Esophagus muscularis mucosa (tissue), 4 donors: ENCODE measurements around the gene MAP3K9. TPM values are rescaled to one million over a fixed set of nuclear protein-coding genes. Genes with fewer than 3 reads are reported as not detected.

Experiments
- DNase-seq: peaks from one replicate; pipeline ENCODE4 v3.0.0-alpha.2; 2017; ENCODE audit errors: extremely low spot score
- H3K27ac ChIP-seq, 4 donors: fragments of 200-600 bp; sonication (generic); replicated peaks in 1 of 4; 1 replicate in 3 of 4; 2 replicates in 1 of 4; pipeline ENCODE4 v1.5.1; 2016 to 2019; ENCODE audit warnings: mild to moderate bottlenecking in 1 of 4
- H3K27me3 ChIP-seq, 4 donors: fragments of 200-600 bp; sonication (generic); one replicate each; pipeline versions ENCODE4 v1.5.1 to v1.6.0; 2016 to 2019
- H3K36me3 ChIP-seq, 4 donors: fragments of 200-600 bp; sonication (generic); one replicate each; pipeline ENCODE4 v1.5.1; 2016 to 2019
- H3K4me1 ChIP-seq, 4 donors: fragments of 200-600 bp; sonication (generic); one replicate each; pipeline ENCODE4 v1.5.1; 2016 to 2019
- H3K4me3 ChIP-seq, 4 donors: fragments of 200-600 bp; sonication (generic); 1 replicate in 2 of 4; 2 replicates in 2 of 4; pipeline ENCODE4 v1.5.1; 2016 to 2019; ENCODE audit warnings: mild to moderate bottlenecking in 4 of 4, moderate library complexity in 1 of 4
- H3K9me3 ChIP-seq, 4 donors: fragments of 200-600 bp; sonication (generic); 1 replicate in 3 of 4; 2 replicates in 1 of 4; pipeline ENCODE4 v1.5.1; 2016 to 2019
- EP300 ChIP-seq: sonication (generic); formaldehyde crosslinking; IDR thresholded peaks from one replicate; pipeline ENCODE4 v1.6.1; 2017; ENCODE audit warnings: antibody characterized with exemption
- POLR2A ChIP-seq: fragments of 450-650 bp; IDR thresholded peaks from one replicate; pipeline ENCODE4 v1.6.1; 2017; ENCODE audit warnings: antibody characterized with exemption, moderate library complexity, mild to moderate bottlenecking, low read depth
- POLR2AphosphoS5 ChIP-seq, 2 donors: sonication (generic); formaldehyde crosslinking; IDR thresholded peaks; one replicate each; pipeline ENCODE4 v1.6.1; 2017; ENCODE audit warnings: antibody characterized with exemption in 2 of 2
- WGBS: methylation state at CpG from one replicate; pipeline ENCODE4 v1.1.5; 2018; 5-methylcytosine and 5-hydroxymethylcytosine counted together
- intact Hi-C: fragments of 100-400 bp; cut with DNase I; formaldehyde crosslinking; loops from one replicate; pipeline ENCODE4 v1.15.1; 2023
- total RNA-seq, 4 donors: library from RNA; depleted of rRNA; stranded (reverse); fragments of >200 nt; gene quantifications; one replicate each; pipeline versions ENCODE4 v1.1.0 to v1.2.1, GENCODE V29; 2016
- TF ChIP-seq, protein P1 (sequence below), 3 experiments: fragments of 200-600 bp in 2 of 3; fragments of 450-650 bp in 1 of 3; sonication (generic) in 2 of 3; IDR thresholded peaks; one replicate each; pipeline ENCODE4 v1.5.1; 2017 to 2019; ENCODE audit warnings: antibody characterized with exemption in 3 of 3, mild to moderate bottlenecking in 2 of 3, moderate library complexity in 1 of 3

The MAP3K9 gene
- total RNA-seq, 4 donors from 2014 or later, result 0.83 to 3.3 (median 1.8) TPM

DNA sequence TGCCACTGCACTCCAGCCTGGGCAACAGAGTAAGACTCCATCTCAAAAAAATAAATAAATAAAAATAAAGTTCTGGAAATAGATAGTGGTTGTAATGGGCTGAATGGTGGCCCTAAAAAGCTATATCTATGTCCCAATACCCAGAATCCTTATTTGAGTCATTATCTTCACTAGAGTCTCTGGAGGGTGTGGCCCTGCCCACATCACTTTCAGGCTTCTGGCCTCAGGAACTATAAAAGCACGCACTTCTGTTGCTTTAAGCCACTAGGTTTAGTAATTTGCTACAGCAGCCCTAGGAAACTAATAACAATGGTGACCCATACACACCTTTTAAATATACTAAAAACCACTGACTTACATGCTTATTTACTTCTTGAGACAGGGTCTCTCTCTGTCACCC lies 49.9 kb downstream of the MAP3K9 start:
- H3K36me3 ChIP-seq, result peaks cover 0 to 5% (median 2%) of the 10 kb centered on the region in 4 donors
- TF ChIP-seq POLR2A (no peak), POLR2AphosphoS5 (IDR thresholded peaks at IDR 0.05) (no peak), EP300 (no peak)
- TF ChIP-seq, protein P1, sequence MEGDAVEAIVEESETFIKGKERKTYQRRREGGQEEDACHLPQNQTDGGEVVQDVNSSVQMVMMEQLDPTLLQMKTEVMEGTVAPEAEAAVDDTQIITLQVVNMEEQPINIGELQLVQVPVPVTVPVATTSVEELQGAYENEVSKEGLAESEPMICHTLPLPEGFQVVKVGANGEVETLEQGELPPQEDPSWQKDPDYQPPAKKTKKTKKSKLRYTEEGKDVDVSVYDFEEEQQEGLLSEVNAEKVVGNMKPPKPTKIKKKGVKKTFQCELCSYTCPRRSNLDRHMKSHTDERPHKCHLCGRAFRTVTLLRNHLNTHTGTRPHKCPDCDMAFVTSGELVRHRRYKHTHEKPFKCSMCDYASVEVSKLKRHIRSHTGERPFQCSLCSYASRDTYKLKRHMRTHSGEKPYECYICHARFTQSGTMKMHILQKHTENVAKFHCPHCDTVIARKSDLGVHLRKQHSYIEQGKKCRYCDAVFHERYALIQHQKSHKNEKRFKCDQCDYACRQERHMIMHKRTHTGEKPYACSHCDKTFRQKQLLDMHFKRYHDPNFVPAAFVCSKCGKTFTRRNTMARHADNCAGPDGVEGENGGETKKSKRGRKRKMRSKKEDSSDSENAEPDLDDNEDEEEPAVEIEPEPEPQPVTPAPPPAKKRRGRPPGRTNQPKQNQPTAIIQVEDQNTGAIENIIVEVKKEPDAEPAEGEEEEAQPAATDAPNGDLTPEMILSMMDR (IDR thresholded peaks at IDR 0.05), result no peak
- no peak overlapping the region for H3K4me3 ChIP-seq
- DNase-seq, result no peak
- no peaks in the 10 kb centered on the region for H3K9me3 ChIP-seq
- peaks cover 0 to 7% (median 2%) of the 10 kb centered on the region in 4 donors for H3K4me1 ChIP-seq
- H3K27me3 ChIP-seq, result no peaks in the 10 kb centered on the region
- WGBS, result 94% methylated on average over 1 of the region's 1 CpG
- intact Hi-C loops, result no loop called here
- no peak overlapping the region for H3K27ac ChIP-seq

DNA sequence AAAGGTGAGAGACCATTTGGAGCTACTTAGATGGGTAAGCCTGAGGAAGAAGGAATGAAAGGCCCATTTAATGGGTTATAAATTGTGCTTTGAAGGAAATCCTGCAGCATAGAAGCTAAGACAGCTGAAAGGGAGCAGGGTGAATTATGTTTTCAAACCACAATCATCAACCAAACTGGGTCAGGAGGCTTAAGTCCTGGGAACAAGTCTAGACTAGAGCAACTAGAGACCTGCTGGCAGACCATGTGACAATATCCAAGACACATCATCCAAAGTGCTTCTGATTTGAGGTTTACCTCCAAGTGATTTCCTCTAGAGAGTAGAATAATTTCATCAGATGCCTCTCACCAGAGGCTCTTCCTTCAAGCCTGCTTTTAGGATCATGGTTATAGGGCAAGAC lies 53.7 kb downstream of the MAP3K9 start:
- Histone ChIP-seq H3K9me3 (no peaks in the 10 kb centered on the region), H3K4me1 (peaks cover 0 to 7% (median 2%) of the 10 kb centered on the region in 4 donors), H3K27me3 (no peaks in the 10 kb centered on the region), H3K4me3 (no peak overlapping the region), H3K36me3 (peaks cover 0 to 5% (median under 1%) of the 10 kb centered on the region in 4 donors), H3K27ac (no peak overlapping the region)
- intact Hi-C loops, result no loop called here
- no peak for TF ChIP-seq POLR2A
- TF ChIP-seq, protein P1 (IDR thresholded peaks at IDR 0.05), result no peak
- DNase-seq, result no peak

DNA sequence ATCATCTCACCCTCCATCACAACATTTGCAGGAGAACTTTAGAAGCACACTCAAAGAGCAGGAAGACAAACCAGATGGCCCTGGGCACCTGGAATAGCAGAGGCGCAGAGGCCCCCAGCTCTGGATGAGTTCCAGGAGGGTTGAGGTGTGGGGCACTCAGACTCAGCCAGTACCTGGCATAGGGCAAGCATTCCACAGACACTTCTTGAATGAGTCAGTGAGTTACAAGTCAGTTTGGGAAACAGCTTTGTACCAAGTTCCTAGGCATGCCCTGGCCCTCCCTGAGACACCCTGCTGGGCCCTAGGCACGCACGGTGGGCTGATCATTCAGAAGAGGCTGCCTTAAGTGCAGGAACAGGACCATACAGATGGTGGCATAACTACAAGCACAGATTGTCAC lies 54.3 kb downstream of the MAP3K9 start:
- intact Hi-C loops, result no loop called here
- Histone ChIP-seq H3K27me3 (no peaks in the 10 kb centered on the region), H3K4me3 (no peak overlapping the region), H3K9me3 (no peaks in the 10 kb centered on the region), H3K4me1 (peaks cover 0 to 7% (median 2%) of the 10 kb centered on the region in 4 donors), H3K36me3 (no peaks in the 10 kb centered on the region), H3K27ac (no peak overlapping the region)
- TF ChIP-seq POLR2AphosphoS5 (IDR thresholded peaks at IDR 0.05) (no peak), POLR2A (no peak), EP300 (no peak)
- TF ChIP-seq, protein P1 (IDR thresholded peaks at IDR 0.05), result no peak
- 66% methylated on average over 3 of the region's 3 CpGs for WGBS
- DNase-seq, result no peak

DNA sequence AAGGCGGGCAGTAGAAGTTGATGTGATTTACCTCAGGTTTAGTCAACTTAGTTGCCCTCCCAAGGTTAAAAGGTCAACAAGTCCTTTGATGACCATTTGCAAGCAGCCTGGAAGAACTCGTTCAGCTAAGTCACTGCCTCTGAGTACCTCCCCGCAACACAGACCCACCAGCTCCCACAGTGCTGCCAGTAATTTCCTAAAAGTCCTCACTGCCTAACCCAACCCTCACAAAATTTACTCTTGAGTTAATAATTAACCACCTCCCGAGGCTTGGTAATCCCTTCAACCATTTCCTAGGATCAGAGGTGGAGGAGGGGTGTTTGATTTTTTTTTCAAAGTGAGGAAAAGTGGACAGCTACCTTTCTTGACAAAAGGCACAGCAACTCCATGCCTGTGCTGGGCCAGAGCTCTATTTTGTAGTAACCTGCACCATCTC lies 55.8 kb downstream of the MAP3K9 start:
- Histone ChIP-seq H3K9me3 (no peaks in the 10 kb centered on the region), H3K4me3 (no peak overlapping the region), H3K36me3 (no peaks in the 10 kb centered on the region), H3K27ac (no peak overlapping the region), H3K27me3 (no peaks in the 10 kb centered on the region), H3K4me1 (peaks cover 0 to 7% (median 2%) of the 10 kb centered on the region in 4 donors)
- DNase-seq, result no peak
- intact Hi-C loops, result no loop called here
- TF ChIP-seq EP300, result no peak
- TF ChIP-seq POLR2A, result no peak
- TF ChIP-seq, protein P1 (IDR thresholded peaks at IDR 0.05), result no peak
- no peak for TF ChIP-seq POLR2AphosphoS5 (IDR thresholded peaks at IDR 0.05)
- 80% methylated on average over 4 of the region's 4 CpGs for WGBS

DNA sequence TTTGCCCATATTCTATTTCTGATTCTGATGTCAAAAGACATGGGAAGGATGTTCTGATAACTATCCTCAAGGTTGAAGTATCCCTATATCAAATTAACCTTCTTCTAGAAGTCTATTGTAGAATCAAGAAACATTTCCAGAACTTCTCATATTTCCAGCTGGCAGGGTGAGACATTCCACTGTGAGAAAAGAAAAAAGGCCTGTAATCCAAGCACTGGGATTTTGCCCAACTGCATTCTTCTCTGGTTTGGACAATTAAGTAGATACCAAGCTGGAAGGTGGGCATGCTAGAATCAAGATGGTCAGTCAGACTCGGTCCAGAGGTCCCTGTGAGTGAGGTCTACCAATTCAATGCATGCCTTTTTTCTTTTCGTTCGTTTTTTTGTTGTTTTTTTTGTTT lies 60.9 kb downstream of the MAP3K9 start:
- H3K9me3 ChIP-seq, result no peaks in the 10 kb centered on the region
- intact Hi-C loops, result no loop called here
- WGBS, result 83% methylated on average over 3 of the region's 3 CpGs

More for the DNA sequence above, 60.9 kb downstream of the MAP3K9 start:
- Histone ChIP-seq H3K27me3 (no peaks in the 10 kb centered on the region), H3K4me1 (no peaks in the 10 kb centered on the region), H3K27ac (no peak overlapping the region), H3K36me3 (no peaks in the 10 kb centered on the region), H3K4me3 (no peak overlapping the region)
- TF ChIP-seq, protein P1 (IDR thresholded peaks at IDR 0.05), result no peak
- TF ChIP-seq POLR2A (no peak), POLR2AphosphoS5 (IDR thresholded peaks at IDR 0.05) (no peak), EP300 (no peak)
- no peak for DNase-seq
